Right ventricle myocardium inferior (tissue), 1 donor: ENCODE data around the gene CAP2. TPM values are rescaled to one million over a fixed set of nuclear protein-coding genes. Genes with fewer than 3 reads are reported as not detected.

Experiments
- ATAC-seq: fragments of 200-7000 bp; cut with Tn5 transposase; one replicate; pipeline ENCODE4 v1.9.1; 2020; ENCODE audit warnings: mild to moderate bottlenecking, moderate library complexity
- DNase-seq: peaks from one replicate; pipeline ENCODE4 v3.0.0; 2021; ENCODE audit errors: missing footprints
- intact Hi-C: fragments of 100-400 bp; cut with DNase I; formaldehyde crosslinking; loops from one replicate; pipeline ENCODE4 v1.11.0; 2022
- total RNA-seq: library from RNA; stranded (reverse); fragmentation: NEBNext Ultra II Directional; extraction: Animal tissue kit (Norgen Biotek cat#: 25700); gene quantifications from one replicate; pipeline ENCODE4 v1.2.1, GENCODE V29; 2021
- donor health status: DM: no; HTN: yes; CAD: no; lungs with severe emphysema.

CAP2 gene
- total RNA-seq, 1 donor from 2014 or later, result 137 TPM

DNA sequence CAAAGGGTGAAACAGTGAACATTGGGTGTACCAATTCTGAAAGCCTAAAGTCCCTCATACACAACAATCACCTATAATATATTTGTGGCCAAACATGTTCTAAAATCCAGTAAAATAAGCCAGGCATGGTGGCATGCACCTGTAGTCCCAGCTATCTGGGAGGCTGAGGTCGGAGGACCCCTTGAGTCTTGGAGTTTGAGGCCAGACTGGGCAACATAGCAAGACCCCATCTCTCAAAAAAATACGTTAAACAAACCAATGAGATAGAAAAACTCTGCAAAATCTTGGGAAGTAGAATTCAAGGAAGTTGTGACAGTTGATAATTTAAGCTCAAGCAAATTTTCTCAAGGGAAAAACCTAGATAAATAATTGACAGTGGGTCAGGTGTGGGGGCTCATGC, 92.6 kb downstream of the CAP2 start:
- intact Hi-C loops, result no loop called here
- ATAC-seq (no peak), DNase-seq (no peak)

DNA sequence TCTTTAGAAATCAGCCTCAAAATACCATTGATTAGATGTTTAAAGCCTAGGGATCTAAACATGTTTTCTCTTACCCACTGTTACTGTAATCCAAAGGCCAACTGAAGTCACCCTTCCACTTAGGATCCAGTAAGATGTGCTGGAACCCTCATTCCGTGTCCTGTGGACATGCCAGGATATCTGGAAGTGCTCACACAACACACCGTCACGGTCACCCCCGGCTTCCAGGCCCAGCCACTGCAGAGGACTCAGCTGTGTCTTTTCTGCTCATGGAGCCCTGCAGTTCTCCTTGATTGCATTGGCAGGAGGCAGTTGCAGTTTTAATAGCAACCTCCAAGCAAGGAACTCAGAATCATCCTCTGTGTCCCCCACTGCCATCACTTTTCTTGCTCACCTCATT, 93.3 kb downstream of the CAP2 start:
- intact Hi-C loops, result no loop called here
- no peak for DNase-seq
- peak; percentile 58 for ATAC-seq

DNA sequence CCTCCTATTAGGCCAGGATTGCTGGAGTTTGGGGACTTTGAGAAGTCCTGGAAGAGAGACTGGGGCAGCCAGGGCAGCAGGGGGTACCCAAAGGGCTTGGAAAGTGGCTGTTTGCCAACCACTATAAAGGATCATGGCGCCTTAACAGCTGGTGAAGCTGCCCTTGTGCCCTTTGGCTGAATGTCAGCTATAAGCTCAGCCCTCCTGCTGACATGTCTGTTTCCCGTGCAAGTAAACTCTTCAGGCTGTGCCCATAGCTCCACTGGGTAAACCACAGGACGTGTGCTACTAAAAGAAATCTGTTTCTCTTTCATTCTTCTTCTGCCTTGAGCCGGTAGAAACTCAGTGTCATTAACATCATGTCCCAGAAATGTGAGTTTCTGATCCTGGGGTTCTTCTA, 97.3 kb downstream of the CAP2 start:
- ATAC-seq (no peak), DNase-seq (no peak)
- intact Hi-C loops, result no loop called here

DNA sequence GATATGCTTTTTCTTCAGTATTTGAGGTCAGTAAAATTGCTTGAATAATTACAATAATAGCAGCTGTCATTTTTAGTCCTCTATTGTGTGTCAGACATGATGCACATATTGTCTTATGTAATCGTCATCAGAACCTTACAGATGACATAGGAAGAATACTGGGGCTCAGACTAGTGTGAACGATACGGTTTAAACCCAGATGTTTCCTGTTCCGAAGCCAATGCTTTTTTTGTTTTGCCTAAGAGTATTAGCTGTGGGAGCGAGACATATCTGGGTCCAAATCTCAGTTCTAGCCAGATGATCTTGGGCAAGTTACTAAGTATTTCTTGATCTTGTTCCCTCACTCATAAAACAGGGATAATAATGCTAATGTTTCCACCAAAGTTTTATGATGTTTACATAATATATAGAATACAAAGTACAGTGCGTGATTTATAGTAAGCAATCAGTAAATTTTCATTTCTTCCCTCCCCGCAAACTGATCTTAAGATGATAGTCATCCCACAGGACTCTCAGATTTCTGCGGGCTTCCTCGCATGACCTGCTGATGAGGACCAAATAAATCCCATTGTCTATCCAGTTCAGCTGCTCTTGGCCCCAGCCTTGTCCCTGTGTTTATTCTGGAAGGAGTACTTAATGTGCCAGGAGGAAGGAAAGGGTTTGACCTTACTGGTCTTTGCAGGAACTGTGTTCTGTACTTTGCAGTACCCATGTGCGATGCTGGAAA, 98.2 kb downstream of the CAP2 start:
- no peak for DNase-seq
- intact Hi-C loops, result no loop called here
- ATAC-seq, result no peak

DNA sequence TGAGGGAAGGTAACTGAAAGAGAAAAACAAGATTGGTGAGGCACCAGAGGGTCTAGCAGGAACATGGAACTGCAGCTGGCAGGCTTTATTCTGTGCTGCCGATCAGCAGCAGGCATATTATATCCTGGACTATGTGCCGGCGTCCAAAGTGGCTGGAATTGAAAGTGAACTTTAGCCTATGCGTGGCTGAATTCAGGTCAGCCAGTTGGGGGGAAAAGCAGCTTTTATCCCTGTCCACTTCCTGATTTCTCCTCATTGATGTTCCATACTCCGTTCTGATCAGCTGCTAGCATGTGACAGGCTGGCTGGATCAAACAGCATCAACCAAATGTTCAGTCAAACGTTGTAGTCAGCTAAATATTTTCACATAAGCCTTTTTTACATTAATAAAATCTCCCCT, 99.0 kb downstream of the CAP2 start:
- intact Hi-C loops, result no loop called here
- DNase-seq (no peak), ATAC-seq (no peak)

DNA sequence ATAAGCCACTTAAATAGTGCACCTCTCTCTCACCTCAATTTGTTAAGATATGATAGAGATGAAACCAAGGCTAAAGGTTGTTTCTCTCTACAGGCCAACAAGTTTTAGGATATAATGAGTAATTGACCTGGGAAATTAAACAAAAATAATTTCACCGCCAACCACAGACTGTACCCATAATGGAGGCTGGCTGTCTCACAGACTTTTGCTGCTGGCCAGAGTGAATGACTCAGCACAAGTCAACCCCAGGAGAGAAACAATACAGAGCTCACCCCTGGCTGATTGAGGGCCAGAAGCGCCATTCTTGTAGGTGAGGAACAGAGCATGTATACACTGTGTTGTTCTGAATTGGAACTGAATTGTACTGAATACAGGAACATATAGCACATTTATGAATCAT, 99.9 kb downstream of the CAP2 start:
- DNase-seq (no peak), ATAC-seq (peak; percentile 43)
- intact Hi-C loops, result no loop called here

DNA sequence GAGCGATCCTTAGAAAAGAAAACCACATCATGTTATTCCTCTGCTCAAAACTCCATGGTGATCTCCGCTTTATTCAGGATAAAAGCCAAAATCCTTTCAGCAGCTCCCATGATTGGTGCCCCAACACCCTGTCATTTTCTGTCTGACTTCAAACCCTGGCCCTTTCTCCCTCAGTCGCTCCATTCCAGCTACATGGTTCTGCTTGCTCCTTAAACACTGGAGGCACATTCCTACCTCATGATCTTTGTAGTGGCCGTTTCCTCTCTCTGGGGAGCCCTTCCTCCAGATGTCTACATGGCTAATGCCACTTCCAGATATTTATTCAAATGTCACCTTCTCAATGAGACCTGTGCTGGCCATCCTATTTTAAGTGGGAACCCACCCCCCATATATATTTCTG, 100.8 kb downstream of the CAP2 start:
- intact Hi-C loops, result no loop called here
- DNase-seq (no peak), ATAC-seq (peak; percentile 26)

DNA sequence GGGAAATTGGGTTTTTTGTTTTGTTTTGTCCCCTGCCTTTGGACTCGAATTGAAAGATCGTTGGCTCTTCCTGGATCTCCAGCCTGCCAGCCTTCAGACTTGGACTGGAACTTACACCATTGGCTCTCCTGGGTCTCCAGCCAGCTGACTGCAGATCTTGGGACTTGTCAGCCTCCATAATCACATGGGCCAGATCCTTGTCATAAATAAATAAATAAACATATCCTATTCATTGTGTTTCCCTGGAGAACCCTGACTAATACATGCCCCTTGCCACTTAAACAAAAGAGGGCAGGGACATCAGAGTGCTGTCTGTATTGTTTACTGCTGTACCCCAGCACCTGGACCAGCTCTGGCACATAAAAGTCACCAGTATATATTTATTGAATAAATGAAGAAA, 101.5 kb downstream of the CAP2 start:
- DNase-seq (no peak), ATAC-seq (no peak)
- intact Hi-C loops, result no loop called here

DNA sequence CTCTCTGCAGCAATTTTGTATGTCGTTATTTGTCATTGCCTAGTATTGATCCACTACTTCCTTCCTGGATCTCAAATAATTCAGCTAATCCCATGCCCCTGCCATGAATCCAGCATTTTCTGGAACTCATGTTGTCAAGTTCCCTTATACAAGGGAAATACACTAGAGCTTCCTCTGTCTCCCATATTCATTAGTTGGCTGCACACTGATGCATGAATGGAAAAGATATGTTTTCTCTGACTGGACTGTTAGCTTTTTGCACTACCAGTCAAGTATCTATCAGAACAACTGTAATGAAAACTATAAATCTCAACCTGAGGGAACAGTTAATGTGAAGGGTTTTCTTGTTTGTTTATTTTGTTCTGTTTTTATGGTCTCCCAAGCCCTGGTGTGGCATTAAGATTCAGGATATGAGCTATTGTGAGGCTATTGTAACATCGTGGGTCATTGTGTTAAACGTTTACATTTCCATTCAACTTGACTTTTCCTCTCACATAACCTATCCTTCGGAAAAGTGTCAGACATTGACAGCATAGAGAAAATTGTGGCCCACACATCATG, 104.2 kb downstream of the CAP2 start:
- DNase-seq (no peak), ATAC-seq (no peak)
- intact Hi-C loops, result no loop called here

DNA sequence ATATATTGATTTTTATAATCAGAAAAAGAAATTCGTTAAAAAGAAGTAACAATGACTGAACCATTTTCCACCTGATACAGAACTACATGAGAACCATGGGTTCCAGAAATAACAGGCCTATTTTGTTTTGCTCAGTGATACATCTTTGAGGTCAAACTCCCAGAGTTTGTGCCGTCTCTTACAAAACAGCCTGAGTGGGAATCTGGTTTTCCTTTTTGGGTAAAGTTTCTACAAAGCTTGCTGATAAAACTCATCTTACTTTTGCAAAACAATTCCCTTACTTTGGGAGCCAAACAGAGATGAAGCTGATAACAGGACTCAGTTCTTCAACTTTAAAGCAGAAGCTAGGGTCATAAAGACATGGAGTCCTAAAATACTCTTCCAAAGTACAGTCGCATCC, 108.0 kb downstream of the CAP2 start:
- ATAC-seq (no peak), DNase-seq (no peak)
- intact Hi-C loops, result no loop called here

DNA sequence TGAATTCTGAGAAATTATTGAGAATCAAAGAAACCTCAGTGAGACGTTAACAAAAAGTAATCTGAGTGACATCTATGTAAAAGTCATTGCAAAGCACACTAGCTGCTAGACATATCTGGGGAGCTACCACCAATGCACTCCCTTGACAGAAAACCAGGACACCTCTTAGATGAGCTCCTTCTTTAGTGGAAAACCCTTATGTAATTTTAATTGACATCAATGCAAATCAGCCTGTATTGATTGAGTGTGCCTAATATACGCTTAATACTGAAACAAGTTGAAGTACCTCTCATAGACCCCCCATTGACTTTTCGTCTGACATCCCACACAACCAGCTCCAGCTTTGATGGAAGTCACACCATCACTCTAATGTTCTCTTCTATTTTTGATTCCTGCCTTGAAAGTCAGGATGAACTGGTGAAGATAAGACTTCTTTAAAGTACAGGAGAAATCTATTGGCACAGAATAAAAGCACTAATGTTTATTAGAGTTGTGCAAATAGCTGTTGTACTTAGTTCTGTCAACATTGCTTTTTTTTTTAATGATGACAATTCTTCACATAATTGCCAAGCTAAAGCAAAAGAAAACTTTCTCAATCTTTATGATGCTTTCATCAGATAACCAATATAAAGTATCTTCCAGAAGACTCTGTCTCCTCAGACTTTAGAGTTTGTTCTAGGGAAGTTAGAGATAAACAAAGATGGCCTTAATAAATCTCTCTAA, 108.7 kb downstream of the CAP2 start:
- DNase-seq, result no peak
- ATAC-seq, result no peak
- intact Hi-C loops, result no loop called here

DNA sequence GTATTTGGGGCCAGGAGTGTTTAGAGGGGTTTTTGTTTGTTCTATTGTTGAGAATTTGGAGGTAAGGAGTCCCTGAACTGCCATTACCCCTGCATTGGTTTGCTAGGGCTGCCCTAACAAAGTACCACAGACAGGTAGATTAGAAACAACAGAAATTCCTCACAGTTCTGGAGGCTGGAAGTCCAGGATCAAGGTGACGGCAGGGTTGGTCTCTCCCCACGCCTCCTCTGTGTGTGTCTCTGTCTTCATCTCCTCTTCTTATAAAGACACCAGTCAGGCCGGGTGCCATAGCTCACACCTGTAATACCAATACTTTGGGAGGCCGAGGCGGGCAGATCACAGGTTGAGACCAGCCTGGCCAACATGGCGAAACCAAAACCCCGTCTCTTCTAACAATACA, 109.7 kb downstream of the CAP2 start:
- ATAC-seq (no peak), DNase-seq (no peak)
- intact Hi-C loops, result no loop called here

DNA sequence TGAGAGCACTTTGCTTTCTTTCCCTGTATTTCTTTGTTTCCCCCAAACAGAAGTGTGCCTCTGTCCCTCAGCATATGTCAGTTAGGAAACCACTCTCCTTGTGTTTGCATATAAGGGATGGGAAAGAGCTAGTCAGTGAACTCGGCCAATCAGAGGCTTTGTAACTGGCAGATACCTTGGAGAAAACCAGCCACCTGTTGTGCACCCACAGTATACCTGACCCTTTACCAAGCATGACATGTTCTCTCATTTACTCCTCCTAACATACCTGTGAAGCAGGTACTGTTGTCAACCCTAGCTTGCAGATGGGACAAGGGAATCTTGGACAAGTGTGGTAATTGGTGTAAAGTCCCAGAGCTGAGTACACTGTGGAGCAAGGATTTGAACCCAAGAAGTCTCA, 110.6 kb downstream of the CAP2 start:
- no peak for DNase-seq
- intact Hi-C loops, result no loop called here
- ATAC-seq, result no peak

DNA sequence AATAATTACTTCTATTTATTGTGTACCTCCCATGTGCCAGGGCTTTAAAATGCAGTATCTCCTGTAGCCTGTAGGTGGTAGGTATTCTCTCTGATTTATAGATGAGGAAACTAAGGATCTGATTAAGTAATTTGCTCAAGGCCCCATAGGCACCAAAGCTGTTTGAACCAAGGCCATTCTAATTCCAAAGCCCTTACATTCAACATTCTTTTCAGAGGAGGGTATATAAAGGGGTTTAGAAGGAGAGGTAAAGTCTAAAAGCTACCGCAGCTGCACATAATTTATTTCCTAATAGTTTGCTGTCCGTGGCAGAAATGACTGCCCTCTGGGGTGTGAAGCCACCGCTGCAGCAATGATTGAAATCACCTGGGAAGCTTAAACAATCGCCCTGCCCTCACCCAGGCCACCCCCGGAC, 111.7 kb downstream of the CAP2 start:
- DNase-seq (no peak), ATAC-seq (no peak)
- intact Hi-C loops, result no loop called here

DNA sequence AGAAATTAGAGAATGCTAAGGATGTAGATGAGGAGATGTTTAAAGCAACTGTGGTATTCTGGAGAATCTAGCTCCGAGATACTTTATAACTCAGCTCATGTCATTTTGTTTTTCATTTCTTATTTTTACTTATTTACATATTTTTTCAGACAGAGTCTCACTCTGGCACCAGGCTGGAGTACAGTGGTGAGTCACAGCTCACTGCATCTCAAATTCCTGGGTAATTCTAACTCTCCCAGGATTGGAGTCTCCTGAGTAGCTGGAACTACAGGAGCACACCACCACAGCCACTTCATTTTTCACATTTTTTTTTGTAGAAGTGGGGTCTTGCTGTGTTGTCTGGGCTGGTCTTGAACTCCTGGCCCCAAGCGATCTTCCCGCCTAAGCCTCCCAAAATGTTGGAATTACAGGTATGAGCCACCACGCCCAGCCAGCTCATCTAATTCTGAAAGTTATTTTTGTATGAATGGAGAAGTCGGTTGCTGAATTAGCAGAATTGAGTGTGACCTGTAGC, 112.4 kb downstream of the CAP2 start:
- DNase-seq (no peak), ATAC-seq (no peak)
- intact Hi-C loops, result no loop called here

DNA sequence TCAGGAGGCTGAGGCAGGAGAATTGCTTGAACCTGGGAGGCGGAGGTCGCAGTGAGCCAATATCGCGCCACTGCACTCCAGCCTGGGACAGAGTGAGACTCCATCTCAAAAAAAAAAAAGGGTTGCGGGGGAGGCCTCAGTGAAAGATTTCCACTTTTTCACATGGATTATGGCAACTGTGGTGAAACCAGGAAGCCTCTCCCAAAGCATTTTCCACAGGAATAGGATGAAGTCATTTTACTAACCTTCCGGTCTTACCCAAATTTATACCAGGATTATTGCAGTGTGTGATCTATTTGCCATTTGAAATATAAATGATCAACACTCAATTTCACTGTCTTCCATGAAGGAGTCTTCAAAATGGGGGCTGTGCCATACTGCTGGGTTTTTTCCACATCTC, 113.1 kb downstream of the CAP2 start:
- no peak for DNase-seq
- intact Hi-C loops, result no loop called here
- ATAC-seq, result no peak

DNA sequence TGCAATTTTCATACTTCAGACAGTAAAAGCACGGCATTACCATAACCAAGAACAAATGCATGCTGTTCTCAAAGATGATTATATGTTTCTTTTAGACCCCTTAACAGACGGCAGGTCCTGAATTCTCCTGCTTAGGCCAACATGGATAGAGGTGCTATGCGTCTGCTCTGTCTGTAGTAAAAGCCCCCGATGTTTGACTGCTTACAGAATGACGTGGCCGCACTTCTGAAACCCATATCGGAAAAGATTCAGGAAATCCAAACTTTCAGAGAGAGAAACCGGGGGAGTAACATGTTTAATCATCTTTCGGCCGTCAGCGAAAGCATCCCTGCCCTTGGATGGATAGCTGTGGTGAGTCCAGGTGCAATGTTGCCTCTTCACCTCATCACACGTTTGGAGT, 113.6 kb downstream of the CAP2 start:
- DNase-seq (no peak), ATAC-seq (no peak)
- intact Hi-C loops, result no loop called here

DNA sequence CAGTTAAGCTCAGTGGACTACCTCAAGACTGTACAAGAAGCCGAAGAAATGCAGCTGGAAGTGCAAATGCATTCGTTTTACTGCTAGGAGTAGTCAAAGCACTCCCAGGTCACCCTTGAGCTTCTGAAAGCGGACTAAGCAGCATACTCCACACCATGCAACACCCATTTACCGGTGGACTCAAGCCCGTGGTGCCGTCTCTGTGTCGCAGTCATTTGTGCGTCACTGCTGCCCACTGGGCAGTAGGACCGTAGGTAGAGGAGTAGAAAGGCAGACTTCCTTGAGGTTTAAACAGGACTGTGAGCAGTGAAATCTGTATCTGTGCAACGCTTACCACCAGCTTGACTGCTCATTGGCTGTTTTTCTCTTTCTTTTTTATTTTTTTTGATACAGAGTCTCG, 117.7 kb downstream of the CAP2 start:
- ATAC-seq (no peak), DNase-seq (no peak)
- intact Hi-C loops, result no loop called here

DNA sequence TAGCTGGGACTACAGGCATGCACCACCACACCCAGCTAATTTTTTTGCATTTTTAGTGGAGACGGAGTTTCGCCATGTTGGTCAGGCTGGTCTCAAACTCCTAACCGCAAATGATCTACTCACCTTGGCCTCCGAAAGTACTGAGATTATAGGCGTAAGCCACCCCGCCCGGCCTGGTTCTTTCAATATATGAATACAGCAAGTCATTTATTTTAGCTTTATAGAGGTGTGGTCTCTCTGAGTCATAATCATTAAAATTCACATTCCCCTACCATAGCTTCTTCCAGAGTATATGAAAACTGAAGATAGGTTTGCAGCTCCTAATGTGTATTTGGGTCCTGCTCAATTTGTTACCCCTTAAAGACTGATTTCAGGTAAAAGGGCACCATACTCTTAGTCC, 118.2 kb downstream of the CAP2 start:
- intact Hi-C loops, result no loop called here
- ATAC-seq, result no peak
- no peak for DNase-seq

DNA sequence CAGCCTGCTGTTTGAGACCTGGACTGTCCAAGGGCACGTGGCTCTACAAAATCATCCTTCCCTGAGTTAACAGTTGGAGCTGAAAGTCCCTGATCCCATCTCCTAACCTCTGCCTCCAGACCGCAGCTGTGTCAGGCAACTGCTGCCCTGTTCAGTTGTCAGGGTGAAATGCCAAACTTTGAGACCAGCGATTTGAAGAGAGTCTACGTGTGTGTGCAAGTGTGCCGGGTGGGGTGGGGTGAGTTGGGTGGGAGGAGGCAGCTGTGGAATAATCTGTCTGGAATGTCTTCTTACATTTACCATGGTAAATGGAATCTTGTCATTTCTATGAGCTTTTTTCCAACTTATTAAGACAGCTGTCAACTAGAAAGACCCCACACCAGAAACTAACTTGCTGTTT, 125.7 kb downstream of the CAP2 start:
- DNase-seq, result no peak
- ATAC-seq, result no peak
- intact Hi-C loops, result no loop called here
